ENCODE measurements around the gene MVK. TPM values are rescaled to one million over a fixed set of nuclear protein-coding genes. Genes with fewer than 3 reads are reported as not detected.
A peak's percentile ranks its signal among the peaks of the same experiment; 100 is the strongest.

MVK gene
- total and polyA plus RNA-seq, 3 donors from 2014 or later, result 49.8 to 63.6 (median 63.1) TPM

GRCh38 chr12:109621211-109621694 is 47.7 kb downstream of the MVK start:
- no peak overlapping the region for H3K27ac ChIP-seq
- no peak overlapping the region for H3K4me3 ChIP-seq
- H3K27me3 ChIP-seq, result no peaks in the 10 kb centered on the region
- no peak for TF ChIP-seq POLR2A (IDR thresholded peaks at IDR 0.05)
- no peak for TF ChIP-seq CTCF (IDR thresholded peaks at IDR 0.05)
- no peaks in the 10 kb centered on the region for H3K36me3 ChIP-seq (ENCODE audit: low read depth, missing control alignments)
- WGBS, 2 donors, result 35 to 43% methylated on average over 1 of the region's 1 CpG
- no peaks in the 10 kb centered on the region for H3K4me1 ChIP-seq
- no peaks in the 10 kb centered on the region for H3K9me3 ChIP-seq
- DNase-seq, result no peak
- intact Hi-C loops (cut with DNase I; ENCODE audit: low total_unique reads), result no loop called here

- Histone ChIP-seq H3K9me3 (no peaks in the 10 kb centered on the region), H3K27ac (no peak overlapping the region), H3K4me3 (no peak overlapping the region), H3K4me1 (no peaks in the 10 kb centered on the region), H3K36me3 (ENCODE audit: low read depth, missing control alignments) (no peaks in the 10 kb centered on the region), H3K27me3 (no peaks in the 10 kb centered on the region)
- intact Hi-C loops (cut with DNase I; ENCODE audit: low total_unique reads), result no loop called here
- TF ChIP-seq CTCF (IDR thresholded peaks at IDR 0.05) (no peak), POLR2A (IDR thresholded peaks at IDR 0.05) (no peak)
- DNase-seq, result no peak
- 67 to 68% methylated on average over 11 to 22 of the region's 22 CpGs for WGBS, 2 donors
Observed at GRCh38 chr12:109621901-109622364, 48.3 kb downstream of the MVK start.

- WGBS, 2 donors, result 93 to 100% methylated on average over 1 to 8 of the region's 8 CpGs
- H3K36me3 ChIP-seq (ENCODE audit: low read depth, missing control alignments), result no peaks in the 10 kb centered on the region
- intact Hi-C loops (cut with DNase I; ENCODE audit: low total_unique reads), result no loop called here
- no peaks in the 10 kb centered on the region for H3K27me3 ChIP-seq
- no peak overlapping the region for H3K27ac ChIP-seq
- no peaks in the 10 kb centered on the region for H3K4me1 ChIP-seq
- TF ChIP-seq POLR2A (IDR thresholded peaks at IDR 0.05), result no peak
- TF ChIP-seq CTCF (IDR thresholded peaks at IDR 0.05), result no peak
- no peaks in the 10 kb centered on the region for H3K9me3 ChIP-seq
- no peak for DNase-seq
- no peak overlapping the region for H3K4me3 ChIP-seq
Observed at GRCh38 chr12:109624467-109624866, 50.9 kb downstream of the MVK start.

- Histone ChIP-seq H3K27ac (no peak overlapping the region), H3K36me3 (ENCODE audit: low read depth, missing control alignments) (no peaks in the 10 kb centered on the region), H3K4me1 (no peaks in the 10 kb centered on the region), H3K4me3 (no peak overlapping the region), H3K9me3 (no peaks in the 10 kb centered on the region), H3K27me3 (no peaks in the 10 kb centered on the region)
- TF ChIP-seq POLR2A (IDR thresholded peaks at IDR 0.05) (no peak), CTCF (IDR thresholded peaks at IDR 0.05) (no peak)
- DNase-seq, result peak; percentile 23
- WGBS, 2 donors, result 69% methylated on average over 3 to 6 of the region's 6 CpGs
- intact Hi-C loops (cut with DNase I; ENCODE audit: low total_unique reads), result no loop called here
Observed at GRCh38 chr12:109625131-109625559, 51.6 kb downstream of the MVK start.

GRCh38 chr12:109625749-109626377 is 52.3 kb downstream of the MVK start:
- TF ChIP-seq CTCF (IDR thresholded peaks at IDR 0.05), result no peak
- no peak for TF ChIP-seq POLR2A (IDR thresholded peaks at IDR 0.05)
- 87 to 88% methylated on average over 11 to 12 of the region's 12 CpGs for WGBS, 2 donors
- no peak for DNase-seq
- Histone ChIP-seq H3K27ac (no peak overlapping the region), H3K27me3 (no peaks in the 10 kb centered on the region), H3K9me3 (no peaks in the 10 kb centered on the region), H3K4me1 (no peaks in the 10 kb centered on the region), H3K36me3 (ENCODE audit: low read depth, missing control alignments) (no peaks in the 10 kb centered on the region), H3K4me3 (no peak overlapping the region)
- intact Hi-C loops (cut with DNase I; ENCODE audit: low total_unique reads), result no loop called here
